K562 (cell line): ENCODE data around the gene CRYBG2.

ENCODE experiments used
- KLF16 ChIP-seq: IDR thresholded peaks from 2 replicates; pipeline ENCODE4 v1.6.1; 2016; ENCODE audit warnings: antibody characterized with exemption
- POLR2A ChIP-seq: fragments of 450-650 bp; conservative IDR thresholded peaks from 2 replicates; pipeline ENCODE4 v1.6.1; 2016
- ZFP30 ChIP-seq: fragments of 250-450 bp; sonication (Bioruptor Pico); IDR thresholded peaks from 2 replicates; pipeline ENCODE4 v1.8.0; 2022; ENCODE audit warnings: moderate library complexity, mild to moderate bottlenecking, inconsistent platforms, borderline replicate concordance

- TF ChIP-seq KLF16 = 0 out of 2 replicates have a peak, but pooled peaks have one; percentile 4
- TF ChIP-seq POLR2A = peak; percentile 84
- no peak for TF ChIP-seq ZFP30 (CRISPR knock-in tag)
Measured at GRCh38 chr1:26279456-26280332, 74.2 kb downstream of the CRYBG2 start, which contains the start of gene SH3BGRL3.
